Measurements from ENCODE around the gene SNX9.

- TF ChIP-seq CTCF (IDR thresholded peaks at IDR 0.05 in 2 of 3, conservative IDR thresholded peaks at IDR 0.05 in 1 of 3; ENCODE audit: control insufficient read depth in 2 of 3, extremely low read depth in 1 of 3, insufficient read depth in 1 of 3, low read depth in 3 of 3, low read length in 3 of 3) (no peak), ZNF592 (IDR thresholded peaks at IDR 0.05) (no peak), SUPT20H (IDR thresholded peaks at IDR 0.05; ENCODE audit: borderline replicate concordance, control insufficient read depth, low read depth, low read length) (no peak), EZH2 (IDR thresholded peaks at IDR 0.05; ENCODE audit: borderline replicate concordance, control insufficient read depth, low read depth, low read length) (no peak), ELK1 (IDR thresholded peaks at IDR 0.05; ENCODE audit: low read depth, low read length) (no peak), TAF1 (IDR thresholded peaks at IDR 0.05; ENCODE audit: borderline replicate concordance, low read depth, low read length) (no peak), EP300 (IDR thresholded peaks at IDR 0.05; ENCODE audit: borderline replicate concordance in 1 of 2, control insufficient read depth in 1 of 2, low read depth in 2 of 2, low read length in 2 of 2) (no peak)
Observed at GRCh38 chr6:157840261-157840660, 17.2 kb downstream of the SNX9 start.
